ENCODE measurements around the gene APOM. TPM values are rescaled to one million over a fixed set of nuclear protein-coding genes. Genes with fewer than 3 reads are reported as not detected.

The APOM gene
- total RNA-seq, 1 donor from 2014 or later, result not detected

- peak overlapping the region; percentile 62 to 64 for H3K27ac ChIP-seq
- TF ChIP-seq CTCF (IDR thresholded peaks at IDR 0.05), result peak in 2 of 3 experiments; percentile 19 to 24
- peaks cover 0 to 4% of the 10 kb centered on the region in 2 donors for H3K36me3 ChIP-seq
- peak overlapping the region; percentile 62 to 86 for H3K4me3 ChIP-seq
- no peaks in the 10 kb centered on the region for H3K27me3 ChIP-seq
- DNase-seq (ENCODE audit: low spot score in 2 of 2), result no peak
- H3K4me1 ChIP-seq, result peaks cover 2 to 5% of the 10 kb centered on the region in 2 donors
- intact Hi-C loops (cut with DNase I), result loop anchor here (2.0 to 5.0 kb wide), 4 partner anchors 48 to 271 kb away; partner anchors contain the start of genes DDAH2 and NEU1
- H3K9me3 ChIP-seq, result no peaks in the 10 kb centered on the region
Measured at GRCh38 chr6:31681135-31681671, 25.5 kb downstream of the APOM start.

GRCh38 chr6:31683591-31683990, 27.9 kb downstream of the APOM start:
- H3K4me3 ChIP-seq, result no peak overlapping the region
- no peak for TF ChIP-seq CTCF (IDR thresholded peaks at IDR 0.05)
- H3K27ac ChIP-seq, result no peak overlapping the region
- H3K4me1 ChIP-seq, result peaks cover 2 to 5% of the 10 kb centered on the region in 2 donors
- no peaks in the 10 kb centered on the region for H3K9me3 ChIP-seq
- no peaks in the 10 kb centered on the region for H3K27me3 ChIP-seq
- H3K36me3 ChIP-seq, result peaks cover 18 to 28% of the 10 kb centered on the region in 2 donors
- intact Hi-C loops (cut with DNase I), result loop anchor here (5.0 kb wide), 2 partner anchors 89 to 269 kb away; no protein-coding TSS in a partner anchor
- no peak for DNase-seq (ENCODE audit: low spot score in 2 of 2)

GRCh38 chr6:31686483-31686882, 30.8 kb downstream of the APOM start:
- Histone ChIP-seq H3K36me3 (peaks cover 46 to 57% of the 10 kb centered on the region in 2 donors), H3K4me3 (no peak overlapping the region), H3K27me3 (no peaks in the 10 kb centered on the region), H3K27ac (no peak overlapping the region), H3K4me1 (peaks cover 0 to 2% of the 10 kb centered on the region in 2 donors), H3K9me3 (no peaks in the 10 kb centered on the region)
- no peak for TF ChIP-seq CTCF (IDR thresholded peaks at IDR 0.05)
- no peak for DNase-seq (ENCODE audit: low spot score in 2 of 2)
- intact Hi-C loops (cut with DNase I), result no loop called here

- Histone ChIP-seq H3K27me3 (no peaks in the 10 kb centered on the region), H3K36me3 (peaks cover 54 to 64% of the 10 kb centered on the region in 2 donors), H3K27ac (no peak overlapping the region), H3K4me3 (no peak overlapping the region), H3K4me1 (no peaks in the 10 kb centered on the region), H3K9me3 (no peaks in the 10 kb centered on the region)
- DNase-seq (ENCODE audit: low spot score in 2 of 2), result no peak
- intact Hi-C loops (cut with DNase I), result no loop called here
- TF ChIP-seq CTCF (IDR thresholded peaks at IDR 0.05), result no peak
Measured at GRCh38 chr6:31687321-31687720, 31.6 kb downstream of the APOM start.

- Histone ChIP-seq H3K27me3 (no peaks in the 10 kb centered on the region), H3K9me3 (no peaks in the 10 kb centered on the region), H3K27ac (no peak overlapping the region), H3K36me3 (peaks cover 62 to 72% of the 10 kb centered on the region in 2 donors), H3K4me1 (no peaks in the 10 kb centered on the region), H3K4me3 (no peak overlapping the region)
- intact Hi-C loops (cut with DNase I), result no loop called here
- DNase-seq (ENCODE audit: low spot score in 2 of 2), result no peak
- no peak for TF ChIP-seq CTCF (IDR thresholded peaks at IDR 0.05)
Measured at GRCh38 chr6:31687860-31688693, 32.4 kb downstream of the APOM start.
